Stimulated activated CD8-positive, alpha-beta memory T cell treated with anti-CD3 and anti-CD28 coated beads, Interleukin-12 subunit alpha, Interleukin-12 subunit beta, amount 100 ng/mL, for 1 hour (primary cell): ENCODE data around the gene ZNF226.
"Not testable (repeated sequence)": the region's sequence is repeated elsewhere in the genome, so short reads cannot be mapped to it uniquely, and the experiment has no call there.

Experiments used
- DNase-seq: peaks from one replicate; pipeline ENCODE4 v3.0.0-alpha.2; 2020; ENCODE audit warnings: low read depth

The ZNF226 gene

DNA sequence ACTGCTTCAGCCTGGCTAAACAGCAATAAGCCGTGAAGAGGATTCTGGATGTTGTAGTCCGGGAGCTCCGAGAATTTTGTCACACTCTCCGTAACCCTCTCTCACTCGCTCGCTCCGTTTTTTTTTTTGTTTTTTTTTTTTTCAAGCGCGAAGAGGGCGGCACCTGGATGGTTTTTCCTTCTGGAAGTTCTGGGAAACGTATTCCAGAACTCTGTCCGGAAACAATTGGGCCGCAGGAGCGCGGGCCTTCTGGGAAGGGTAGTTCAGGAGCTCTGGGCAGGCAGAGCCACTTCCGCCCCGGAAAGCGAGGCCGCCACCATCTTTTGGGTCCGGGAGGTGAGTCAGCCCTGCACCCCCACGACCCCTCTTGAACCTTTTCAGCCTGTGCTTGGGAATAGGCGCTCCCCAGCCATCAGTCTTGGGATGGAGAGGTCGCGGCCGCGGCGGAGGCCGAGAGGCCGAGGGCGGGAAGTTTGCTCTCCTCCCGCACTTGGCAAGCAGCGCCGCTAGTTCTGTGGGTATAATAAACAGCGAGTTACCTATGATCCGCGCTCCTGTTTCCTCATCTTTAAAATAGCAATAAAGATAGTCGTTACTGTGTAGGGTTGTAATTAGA lies 47.5 kb downstream of the ZNF226 start, which contains the start of gene ZNF227:
Gene ZNF227 (plus strand): TSS at position 283 of the 616 bp plus-strand sequence. CDS start 5,261 bp downstream, outside the sequence.
- peak; percentile 73 for DNase-seq

DNA sequence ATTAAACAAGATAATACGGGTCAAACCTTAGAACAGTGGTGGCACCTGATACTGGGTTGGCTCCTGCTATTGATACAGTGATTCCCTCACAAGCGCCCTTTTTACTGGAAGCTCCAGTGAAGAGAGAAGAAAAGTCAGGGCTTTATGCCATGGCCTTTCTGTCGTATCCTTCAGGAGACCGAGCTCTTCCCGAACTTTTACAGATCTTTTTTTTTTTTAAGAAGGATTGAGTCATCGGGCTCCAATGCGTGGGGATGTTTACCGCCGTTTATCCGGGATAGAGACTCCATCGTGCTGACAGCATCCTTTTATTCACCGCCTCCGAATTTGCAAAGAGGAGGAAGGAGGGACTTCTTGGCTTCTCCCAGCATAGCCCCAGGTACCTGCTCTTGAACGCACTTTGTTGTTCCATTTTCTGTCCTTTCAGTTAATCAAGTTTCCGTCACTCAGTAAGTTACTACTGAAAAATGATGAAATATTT lies 48.0 kb downstream of the ZNF226 start:
- DNase-seq = no peak

DNA sequence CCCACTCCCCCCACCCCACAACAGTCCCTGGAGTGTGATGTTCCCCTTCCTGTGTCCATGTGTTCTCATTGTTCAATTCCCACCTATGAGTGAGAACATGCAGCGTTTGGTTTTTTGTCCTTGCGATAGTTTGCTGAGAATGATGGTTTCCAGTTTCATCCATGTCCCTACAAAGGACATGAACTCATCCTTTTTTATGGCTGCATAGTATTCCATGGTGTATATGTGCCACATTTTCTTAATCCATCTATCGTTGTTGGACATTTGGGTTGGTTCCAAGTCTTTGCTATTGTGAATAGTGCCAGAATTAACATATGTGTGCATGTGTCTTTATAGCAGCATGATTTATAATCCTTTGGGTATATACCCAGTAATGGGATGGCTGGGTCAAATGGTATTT lies 55.0 kb downstream of the ZNF226 start:
- not testable (repeated sequence) for DNase-seq

DNA sequence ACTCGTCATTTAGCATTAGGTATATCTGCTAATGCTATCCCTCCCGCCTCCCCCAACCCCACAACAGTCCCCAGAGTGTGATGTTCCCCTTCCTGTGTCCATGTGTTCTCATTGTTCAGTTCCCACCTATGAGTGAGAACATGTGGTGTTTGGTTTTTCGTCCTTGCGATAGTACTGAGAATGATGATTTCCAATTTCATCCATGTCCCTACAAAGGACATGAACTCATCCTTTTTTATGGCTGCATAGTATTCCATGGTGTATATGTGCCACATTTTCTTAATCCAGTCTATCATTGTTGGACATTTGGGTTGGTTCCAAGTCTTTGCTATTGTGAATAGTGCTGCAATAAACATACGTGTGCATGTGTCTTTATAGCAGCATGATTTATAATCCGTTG lies 55.9 kb downstream of the ZNF226 start:
- DNase-seq = not testable (repeated sequence)

DNA sequence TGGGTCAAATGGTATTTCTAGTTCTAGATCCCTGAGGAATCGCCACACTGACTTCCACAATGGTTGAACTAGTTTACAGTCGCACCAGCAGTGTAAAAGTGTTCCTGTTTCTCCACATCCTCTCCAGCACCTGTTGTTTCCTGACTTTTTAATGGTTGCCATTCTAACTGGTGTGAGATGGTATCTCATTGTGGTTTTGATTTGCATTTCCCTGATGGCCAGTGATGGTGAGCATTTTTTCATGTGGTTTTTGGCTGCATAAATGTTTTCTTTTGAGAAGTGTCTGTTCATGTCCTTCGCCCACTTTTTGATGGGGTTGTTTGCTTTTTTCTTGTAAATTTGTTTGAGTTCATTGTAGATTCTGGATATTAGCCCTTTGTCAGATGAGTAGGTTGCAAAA lies 56.4 kb downstream of the ZNF226 start:
- DNase-seq = not testable (repeated sequence)
